IPS-15b (cell line): ENCODE measurements around the gene GLS.
A peak's percentile ranks its signal among the peaks of the same experiment; 100 is the strongest.

Experiments
- H3K27me3 ChIP-seq: one replicate; pipeline ENCODE4 v1.6.1; 2013; ENCODE audit warnings: low read length; ENCODE audit not compliant: control insufficient read depth, insufficient read depth
- H3K36me3 ChIP-seq: one replicate; pipeline ENCODE4 v1.6.1; 2013; ENCODE audit warnings: low read length; ENCODE audit not compliant: control insufficient read depth, insufficient read depth
- H3K4me1 ChIP-seq: one replicate; pipeline ENCODE4 v1.6.1; 2013; ENCODE audit warnings: mild to moderate bottlenecking, low read length; ENCODE audit not compliant: control insufficient read depth, insufficient read depth
- H3K4me3 ChIP-seq: one replicate; pipeline ENCODE4 v1.5.1; 2013; ENCODE audit warnings: low read depth, low read length
- H3K9ac ChIP-seq: one replicate; pipeline ENCODE4 v1.6.1; 2013; ENCODE audit warnings: low read depth, mild to moderate bottlenecking, low read length
- H3K9me3 ChIP-seq: one replicate; pipeline ENCODE4 v1.6.1; 2013; ENCODE audit warnings: mild to moderate bottlenecking, low read length; ENCODE audit not compliant: control insufficient read depth, insufficient read depth

Gene GLS

DNA sequence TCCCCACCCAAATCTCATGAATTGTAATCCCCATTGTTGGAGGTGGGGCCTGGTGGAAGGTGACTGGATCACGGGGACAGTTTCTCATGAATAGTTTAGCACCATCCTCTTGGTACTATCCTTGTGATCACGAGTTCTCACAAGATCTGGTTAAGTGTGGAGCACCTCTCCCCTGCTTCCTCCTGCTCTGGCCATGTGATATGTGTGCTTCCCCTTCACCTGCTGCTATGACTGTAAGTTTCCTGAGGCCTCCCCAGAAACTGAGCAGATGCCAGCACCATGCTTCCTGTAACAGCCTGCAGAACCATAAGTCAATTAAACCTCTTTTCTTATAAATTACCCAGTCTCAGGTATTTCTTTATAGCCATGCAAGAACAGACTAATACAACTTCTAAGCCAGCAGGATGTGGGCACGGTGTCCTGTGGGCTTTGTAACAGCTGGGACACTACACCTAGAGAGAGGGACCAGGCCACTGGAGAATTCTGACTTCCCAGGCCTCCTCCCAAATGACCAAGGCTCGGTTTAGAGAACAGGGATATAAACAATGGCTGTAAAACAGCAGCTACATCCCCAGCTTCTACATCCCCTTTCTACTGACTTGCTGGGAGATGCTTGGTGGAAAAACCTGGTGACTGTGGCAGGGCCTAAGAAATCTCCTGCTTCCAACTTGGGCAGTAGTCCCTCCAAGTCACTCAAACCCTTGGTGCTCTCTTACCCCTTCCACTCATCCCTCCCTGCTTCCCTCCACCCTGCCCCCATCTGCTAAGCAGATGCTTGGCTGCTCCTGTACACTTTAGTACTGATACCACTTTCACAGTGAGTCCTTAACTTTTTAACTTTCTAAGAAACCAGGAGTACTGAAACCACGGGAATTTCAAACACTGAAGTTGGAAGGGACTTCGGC is 123.0 kb downstream of the GLS start:
- peaks cover 24% of the 10 kb centered on the region for H3K36me3 ChIP-seq
- no peaks in the 10 kb centered on the region for H3K27me3 ChIP-seq
- no peak overlapping the region for H3K4me3 ChIP-seq
- no peaks in the 10 kb centered on the region for H3K4me1 ChIP-seq
- H3K9ac ChIP-seq = no peak overlapping the region
- no peaks in the 10 kb centered on the region for H3K9me3 ChIP-seq

DNA sequence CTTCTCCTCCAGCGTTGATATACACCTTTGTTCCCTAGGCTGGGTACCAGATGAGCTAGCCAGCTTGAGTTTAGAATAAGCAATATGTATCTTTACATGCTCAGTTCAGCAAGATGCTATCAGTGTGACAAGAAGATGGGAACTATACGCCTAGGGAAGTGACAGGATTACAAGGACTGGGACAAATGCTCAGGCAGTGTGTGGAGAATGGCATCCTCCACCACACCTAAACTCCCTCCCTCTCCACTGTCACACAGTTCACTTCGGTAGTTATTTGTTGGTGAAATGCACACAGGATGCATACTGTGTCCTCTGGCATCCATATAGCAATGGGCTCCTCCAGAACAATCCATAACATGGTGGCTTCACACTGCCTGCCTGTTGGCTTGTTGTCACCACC is 125.7 kb downstream of the GLS start:
- Histone ChIP-seq H3K36me3 (peaks cover 24% of the 10 kb centered on the region), H3K9me3 (no peaks in the 10 kb centered on the region), H3K4me3 (no peak overlapping the region), H3K4me1 (no peaks in the 10 kb centered on the region), H3K27me3 (no peaks in the 10 kb centered on the region), H3K9ac (no peak overlapping the region)

DNA sequence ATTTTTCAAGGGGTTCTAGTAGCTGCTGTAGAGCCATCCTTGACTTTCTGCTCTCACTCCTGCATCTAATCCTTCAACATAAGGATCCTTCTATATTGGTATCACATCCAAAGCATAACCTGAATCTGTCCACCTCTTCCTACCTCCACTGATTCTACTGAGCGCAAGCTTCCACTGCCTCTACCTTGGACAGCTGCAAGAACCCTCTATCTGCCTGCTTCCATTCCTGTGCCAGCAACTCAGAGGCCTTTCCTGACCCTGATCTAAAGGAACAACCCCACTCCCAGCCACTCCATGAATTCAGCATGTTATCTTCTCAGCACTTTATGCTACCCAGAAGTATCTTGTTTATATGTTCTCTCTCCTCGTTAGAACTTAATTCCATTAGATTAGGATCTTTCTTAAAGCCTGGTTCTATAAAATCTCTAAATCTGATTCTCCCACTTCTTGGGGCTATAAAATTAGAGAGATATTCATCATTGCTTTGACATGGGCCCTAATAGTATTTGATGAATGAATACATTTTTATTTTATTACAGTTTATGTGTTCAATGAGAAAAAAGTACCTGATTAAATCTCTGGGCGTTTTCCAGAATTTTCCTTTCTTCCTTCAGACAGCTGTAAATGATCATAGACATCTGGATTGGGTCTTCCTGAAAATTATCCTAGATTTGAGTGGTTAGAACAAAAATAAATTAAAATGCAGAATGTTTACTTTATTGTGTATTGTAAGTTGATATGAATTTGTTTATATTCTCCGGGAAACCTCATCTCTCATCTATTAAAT is 126.6 kb downstream of the GLS start:
- peaks cover 24% of the 10 kb centered on the region for H3K36me3 ChIP-seq
- H3K4me1 ChIP-seq = no peaks in the 10 kb centered on the region
- no peak overlapping the region for H3K4me3 ChIP-seq
- H3K27me3 ChIP-seq = no peaks in the 10 kb centered on the region
- H3K9me3 ChIP-seq = no peaks in the 10 kb centered on the region
- no peak overlapping the region for H3K9ac ChIP-seq

DNA sequence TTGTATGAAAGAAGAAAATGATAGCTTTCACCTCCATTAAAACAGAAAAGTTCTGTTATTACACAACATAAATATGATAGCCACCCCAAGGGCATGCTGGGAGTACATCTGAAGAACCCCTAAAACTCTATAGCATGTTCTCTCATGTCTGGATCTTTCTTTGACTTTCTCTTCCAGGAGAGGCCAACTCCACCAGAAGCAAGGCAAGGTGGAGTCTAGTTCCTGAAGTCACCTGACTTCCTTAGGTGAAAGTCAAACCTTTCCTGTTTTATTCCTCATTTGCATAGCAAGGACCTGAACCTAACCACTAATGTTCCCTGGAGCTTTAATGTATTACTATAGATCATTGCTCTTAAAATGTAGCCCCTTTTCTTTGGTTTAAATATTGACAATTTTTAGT is 127.7 kb downstream of the GLS start:
- Histone ChIP-seq H3K4me3 (no peak overlapping the region), H3K9me3 (no peaks in the 10 kb centered on the region), H3K36me3 (peaks cover 21% of the 10 kb centered on the region), H3K9ac (no peak overlapping the region), H3K4me1 (no peaks in the 10 kb centered on the region), H3K27me3 (no peaks in the 10 kb centered on the region)

DNA sequence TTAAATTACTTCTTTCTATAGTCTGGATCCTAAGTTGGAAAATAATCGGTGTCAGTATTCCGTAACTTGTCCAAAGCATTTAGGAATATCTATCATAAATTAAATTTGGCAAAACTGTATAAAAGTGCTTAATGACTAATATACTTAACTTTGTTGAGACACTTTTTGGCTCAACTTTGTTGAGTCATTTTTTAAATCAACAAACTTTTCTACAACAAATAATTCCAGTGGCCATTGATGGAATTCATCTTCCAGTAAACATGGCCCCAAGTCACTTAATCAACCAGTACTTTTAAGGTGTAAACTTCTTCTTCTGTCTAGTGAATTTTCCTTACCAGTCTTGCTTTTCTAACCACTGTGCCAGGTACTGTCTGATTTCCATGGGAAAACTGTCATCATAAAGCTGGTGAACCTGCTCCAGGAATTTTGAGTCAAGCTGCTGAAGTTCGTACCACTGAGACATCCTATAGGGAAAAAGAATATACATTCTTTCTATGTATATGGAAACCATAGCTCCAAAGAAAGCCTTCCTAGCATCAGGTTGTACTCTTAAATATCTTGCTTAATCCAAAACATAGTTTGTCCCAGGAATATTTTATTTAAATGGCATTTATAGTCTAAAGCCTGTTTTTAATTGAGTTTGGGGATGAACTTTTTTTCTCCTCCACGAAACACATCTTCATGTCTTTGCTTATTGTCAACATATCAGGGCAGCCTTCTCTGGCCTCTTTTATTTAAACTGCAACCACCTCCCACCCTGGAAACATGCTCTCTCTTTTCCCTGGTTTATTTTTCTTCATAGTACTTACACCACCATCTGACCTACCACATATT is 129.1 kb downstream of the GLS start:
- Histone ChIP-seq H3K36me3 (peaks cover 17% of the 10 kb centered on the region), H3K4me1 (no peaks in the 10 kb centered on the region), H3K27me3 (peaks cover 4% of the 10 kb centered on the region), H3K4me3 (no peak overlapping the region), H3K9me3 (no peaks in the 10 kb centered on the region), H3K9ac (no peak overlapping the region)

DNA sequence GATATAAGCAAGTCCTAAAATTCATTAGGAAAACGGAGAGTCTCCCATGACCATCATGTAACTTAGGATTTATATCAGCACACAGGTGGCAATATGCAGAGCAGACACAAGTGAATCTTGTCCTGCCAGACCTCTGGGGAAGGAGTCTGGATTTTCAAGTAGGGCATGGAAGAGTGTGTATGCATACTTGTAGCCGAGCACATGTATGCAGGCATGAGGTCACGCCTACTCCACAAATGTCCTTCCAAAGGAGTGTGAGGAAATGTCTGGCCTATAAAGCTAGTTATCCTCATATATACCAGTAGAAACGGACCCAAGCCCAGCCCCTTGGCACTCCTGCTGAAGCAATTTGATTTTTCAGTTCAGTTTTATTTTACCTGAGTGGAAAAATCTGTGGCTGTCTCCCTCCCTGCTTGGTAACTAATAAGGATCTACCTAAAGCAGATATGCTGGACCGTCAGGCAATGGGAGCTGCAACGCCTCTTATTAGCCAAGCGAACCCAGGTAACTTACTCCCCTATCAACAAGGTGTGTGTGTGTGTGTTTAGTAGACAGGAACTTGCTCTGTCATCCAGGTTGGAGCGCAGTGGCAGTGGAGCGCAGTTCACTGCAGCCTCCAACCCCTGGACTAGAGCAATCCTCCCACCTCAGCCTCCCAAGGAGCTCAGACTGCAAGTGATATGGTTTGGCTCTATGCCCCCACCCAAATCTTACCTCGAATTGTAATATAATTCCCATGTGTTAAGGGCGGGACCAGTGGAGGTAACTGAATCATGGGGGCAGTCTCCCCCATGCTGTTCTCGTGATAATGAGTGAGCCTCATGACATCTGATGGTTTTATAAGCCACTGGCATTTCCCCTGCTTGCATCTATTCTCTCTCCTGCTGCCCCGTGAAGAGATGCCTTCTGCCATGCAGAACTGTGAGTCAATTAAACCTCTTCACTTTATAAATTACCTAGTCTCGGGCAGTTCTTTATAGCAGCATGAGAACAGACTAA is 130.6 kb downstream of the GLS start:
- Histone ChIP-seq H3K36me3 (peaks cover 6% of the 10 kb centered on the region), H3K27me3 (peaks cover 16% of the 10 kb centered on the region), H3K9me3 (no peaks in the 10 kb centered on the region), H3K4me3 (no peak overlapping the region), H3K4me1 (no peaks in the 10 kb centered on the region), H3K9ac (no peak overlapping the region)

DNA sequence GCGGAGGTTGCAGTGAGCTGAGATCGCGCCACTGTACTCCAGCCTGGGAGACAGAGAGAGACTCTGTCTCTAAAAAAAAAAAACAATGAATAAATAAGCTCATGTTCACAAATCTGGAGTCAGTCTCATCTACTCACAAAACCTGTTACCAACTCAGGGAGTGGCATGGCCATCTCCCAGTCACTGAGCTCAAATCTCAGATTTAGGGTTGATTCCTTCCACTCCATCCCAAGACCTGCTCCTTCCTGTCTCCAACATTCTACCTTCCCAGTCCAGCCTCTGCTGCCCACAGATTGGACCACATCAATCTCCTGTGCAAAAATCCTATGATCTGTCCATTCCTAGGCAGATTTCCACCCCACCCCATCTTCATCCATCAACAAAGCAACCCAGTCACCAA is 131.7 kb downstream of the GLS start:
- Histone ChIP-seq H3K27me3 (peaks cover 27% of the 10 kb centered on the region), H3K4me3 (no peak overlapping the region), H3K9me3 (no peaks in the 10 kb centered on the region), H3K9ac (no peak overlapping the region), H3K36me3 (no peaks in the 10 kb centered on the region), H3K4me1 (no peaks in the 10 kb centered on the region)

DNA sequence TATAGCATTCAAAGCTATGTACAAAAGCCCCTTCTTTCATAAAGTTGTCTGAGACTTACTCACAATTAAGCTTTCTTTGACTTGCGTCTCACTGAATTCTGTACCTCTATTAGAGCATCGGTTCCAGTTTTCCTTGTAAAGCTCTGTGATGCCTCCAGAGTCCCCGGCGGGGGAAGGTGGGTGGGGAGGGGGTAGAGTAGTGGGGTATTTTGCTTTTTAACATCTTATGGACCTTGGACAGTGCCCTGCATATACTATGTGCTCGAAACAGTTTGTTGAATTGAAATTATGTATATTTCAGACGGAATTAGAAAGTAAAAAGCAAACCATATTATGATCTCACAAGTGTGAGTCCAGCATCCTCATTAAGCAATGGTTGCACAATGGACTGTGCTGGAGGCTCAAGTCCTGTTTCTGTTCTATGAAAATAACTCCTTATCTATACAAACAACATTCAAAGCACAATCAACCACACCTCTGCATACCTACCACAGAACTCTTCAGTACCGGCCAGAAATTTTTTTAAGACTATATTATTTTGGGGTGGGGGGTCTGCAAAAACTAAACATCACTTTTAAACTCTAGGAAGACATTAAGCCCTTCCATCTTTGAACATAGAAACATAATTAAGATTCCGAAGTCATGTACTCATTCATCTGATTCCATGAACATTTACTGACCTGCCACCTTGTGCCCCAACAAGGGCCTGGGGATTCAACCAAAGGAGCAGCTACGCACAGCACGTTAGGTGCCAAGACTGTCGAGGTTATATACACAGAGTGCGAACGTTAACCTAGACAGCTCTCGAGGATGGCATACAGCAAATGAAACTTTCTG is 132.4 kb downstream of the GLS start:
- peaks cover 29% of the 10 kb centered on the region for H3K27me3 ChIP-seq
- peak overlapping the region; percentile 63 for H3K9ac ChIP-seq
- no peaks in the 10 kb centered on the region for H3K36me3 ChIP-seq
- H3K9me3 ChIP-seq = no peaks in the 10 kb centered on the region
- H3K4me1 ChIP-seq = no peaks in the 10 kb centered on the region
- H3K4me3 ChIP-seq = peak overlapping the region; percentile 97

DNA sequence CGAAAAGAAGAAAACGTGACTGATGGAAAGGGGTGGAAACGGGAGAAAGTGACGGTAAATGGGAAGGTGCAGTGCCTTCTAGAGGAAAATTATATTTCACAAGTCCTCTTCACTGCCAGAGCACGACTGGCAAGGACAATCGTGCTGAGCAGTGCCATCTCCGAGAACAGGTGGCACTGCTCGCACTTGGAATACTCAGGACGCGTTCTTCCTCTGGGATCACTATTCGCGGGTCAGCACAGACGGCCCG is 133.0 kb downstream of the GLS start:
- H3K9me3 ChIP-seq = no peaks in the 10 kb centered on the region
- H3K4me3 ChIP-seq = peak overlapping the region; percentile 97
- H3K4me1 ChIP-seq = no peaks in the 10 kb centered on the region
- H3K27me3 ChIP-seq = peaks cover 33% of the 10 kb centered on the region
- no peaks in the 10 kb centered on the region for H3K36me3 ChIP-seq
- H3K9ac ChIP-seq = peak overlapping the region; percentile 63

DNA sequence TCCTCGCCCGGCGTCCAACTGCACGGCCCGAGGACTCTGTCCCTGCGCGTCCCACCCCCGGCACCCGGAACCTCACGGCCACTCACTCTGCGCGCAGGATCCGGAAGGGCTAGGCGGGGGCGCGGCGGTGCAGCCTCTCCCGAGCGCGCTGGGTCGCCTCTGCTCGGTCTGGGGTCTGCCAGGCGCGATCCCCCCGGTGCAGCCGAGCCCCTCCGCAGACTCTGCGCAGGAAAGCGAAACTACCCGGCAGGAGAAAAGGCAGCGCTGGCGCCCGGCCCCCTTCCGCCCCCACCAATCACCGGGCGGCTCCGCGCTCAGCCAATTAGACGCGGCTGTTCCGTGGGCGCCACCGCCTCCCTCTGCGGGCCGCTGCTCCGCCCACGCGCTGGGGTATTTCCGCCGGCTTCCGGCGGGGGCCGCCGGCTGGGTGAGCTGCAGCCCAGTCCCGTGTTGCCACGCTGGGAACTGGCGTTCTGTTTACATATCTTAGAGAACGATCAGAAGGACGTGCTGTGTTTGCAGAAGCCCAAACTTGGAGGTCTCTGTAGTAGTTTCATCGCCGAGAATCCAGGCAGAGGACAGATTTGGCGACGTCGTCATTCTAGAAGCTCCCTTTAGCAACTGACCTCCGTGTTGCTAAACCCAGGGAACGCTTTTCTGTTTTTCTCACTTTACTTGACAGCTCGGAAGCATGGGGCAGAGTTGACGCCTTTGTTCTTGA is 133.5 kb downstream of the GLS start, which contains the start of gene STAT1:
Gene STAT1, minus strand, starts transcription at position 240 of the 721 bp plus-strand sequence. CDS start 4,168 bp downstream, outside the sequence.
- Histone ChIP-seq H3K27me3 (peaks cover 38% of the 10 kb centered on the region), H3K4me1 (no peaks in the 10 kb centered on the region), H3K9ac (peak within 1 kb of the TSS; percentile 63), H3K9me3 (no peaks in the 10 kb centered on the region), H3K36me3 (no peaks in the 10 kb centered on the region), H3K4me3 (peak within 1 kb of the TSS; percentile 97)
